NT2/D1 (cell line): ENCODE measurements around the gene RNF115.

Experiments used
- SUZ12 ChIP-seq: IDR thresholded peaks from 2 replicates; pipeline ENCODE4 v1.6.1; 2011; ENCODE audit not compliant: insufficient read length, insufficient read depth; ENCODE audit errors: extremely low read depth
- ZNF274 ChIP-seq: IDR thresholded peaks from 2 replicates; pipeline ENCODE4 v1.6.1; 2011; ENCODE audit warnings: mild to moderate bottlenecking, low read depth, low read length

DNA sequence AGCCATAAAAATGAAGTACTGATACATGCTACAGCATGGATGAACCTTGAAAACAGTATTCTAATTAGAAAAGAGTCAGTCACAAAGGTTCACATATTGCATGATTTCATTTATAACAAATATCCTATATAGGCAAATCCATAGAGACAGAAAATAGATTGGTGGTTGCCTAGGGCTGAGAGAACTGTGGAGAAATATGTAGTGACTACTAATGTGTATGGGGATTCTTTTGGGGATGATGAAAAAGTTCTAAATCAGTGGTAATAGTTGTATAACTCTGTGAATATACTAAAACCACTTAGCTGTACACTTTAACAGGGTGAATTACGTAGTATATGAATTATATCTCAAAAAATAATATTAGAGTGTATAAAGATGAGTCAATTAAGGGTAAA is 45.8 kb downstream of the RNF115 start:
- TF ChIP-seq SUZ12, result no peak
- TF ChIP-seq ZNF274, result no peak
